Upper lobe of left lung (tissue), 6 donors: ENCODE results near the gene CHRDL2. TPM values are rescaled to one million over a fixed set of nuclear protein-coding genes. Genes with fewer than 3 reads are reported as not detected.
A peak's percentile ranks its signal among the peaks of the same experiment; 100 is the strongest.

ENCODE experiments used
- ATAC-seq, 2 donors: fragments of 200-7000 bp; cut with Tn5 transposase; one replicate each; pipeline ENCODE4 v1.9.1; 2022; ENCODE audit warnings: mild to moderate bottlenecking in 2 of 2, moderate library complexity in 2 of 2; ENCODE audit not compliant: low FRiP score in 2 of 2
- DNase-seq, 2 donors: peaks; one replicate each; pipeline ENCODE4 v3.0.0-alpha.2; 2019 to 2020
- H3K27ac ChIP-seq, 4 donors: fragments of 200-600 bp; sonication (generic); one replicate each; pipeline ENCODE4 v1.5.1; 2016 to 2019
- H3K27me3 ChIP-seq, 4 donors: fragments of 200-600 bp; sonication (generic); one replicate each; pipeline ENCODE4 v1.5.1; 2017 to 2019
- H3K36me3 ChIP-seq, 4 donors: fragments of 200-600 bp; sonication (generic); one replicate each; pipeline ENCODE4 v1.5.1; 2016 to 2019
- H3K4me1 ChIP-seq, 4 donors: fragments of 200-600 bp; sonication (generic); one replicate each; pipeline ENCODE4 v1.5.1; 2018 to 2019
- H3K4me3 ChIP-seq, 4 donors: fragments of 200-600 bp; sonication (generic); one replicate each; pipeline ENCODE4 v1.5.1; 2017 to 2019; ENCODE audit warnings: mild to moderate bottlenecking in 2 of 4, moderate library complexity in 1 of 4
- H3K9me3 ChIP-seq, 4 donors: fragments of 200-600 bp; sonication (generic); one replicate each; pipeline ENCODE4 v1.5.1; 2018 to 2019
- EP300 ChIP-seq, 4 donors: sonication (generic); formaldehyde crosslinking; IDR thresholded peaks; one replicate each; pipeline ENCODE4 v1.5.1; 2017; ENCODE audit warnings: antibody characterized with exemption in 4 of 4, control low read depth in 2 of 4
- POLR2A ChIP-seq, 4 donors: fragments of 450-650 bp; IDR thresholded peaks; one replicate each; pipeline ENCODE4 v1.5.1; 2016 to 2017; ENCODE audit warnings: antibody characterized with exemption in 4 of 4, mild to moderate bottlenecking in 2 of 4
- POLR2AphosphoS5 ChIP-seq, 2 donors: sonication (generic); formaldehyde crosslinking; IDR thresholded peaks; one replicate each; pipeline ENCODE4 v1.5.1; 2017; ENCODE audit warnings: antibody characterized with exemption in 2 of 2
- WGBS, 2 donors: methylation state at CpG; one replicate each; pipeline ENCODE4 v1.1.5; 2017 to 2018; 5-methylcytosine and 5-hydroxymethylcytosine counted together
- total RNA-seq, 6 donors: library from RNA; depleted of rRNA in 4 of 6; stranded (reverse); fragments of >200 nt in 4 of 6; gene quantifications; one replicate each; pipeline versions ENCODE4 v1.1.0 to v1.2.1, GENCODE V29; 2016 to 2021
- TF ChIP-seq, protein P1 (sequence below), 6 experiments: fragments of 450-650 bp in 4 of 6; fragments of 200-600 bp in 2 of 6; sonication (generic) in 2 of 6; IDR thresholded peaks; one replicate each; pipeline ENCODE4 v1.5.1; 2016 to 2019; ENCODE audit warnings: antibody characterized with exemption in 6 of 6
- donor health status: DM: no; HTN: no; CAD: no; lungs with moderate emphysema.
- donor health status: DM: no; HTN: yes; CAD: no; lungs with severe emphysema.

CHRDL2 gene
- total RNA-seq, 6 donors from 2014 or later, result 1.3 to 3.1 (median 1.5) TPM; not detected in 3

DNA sequence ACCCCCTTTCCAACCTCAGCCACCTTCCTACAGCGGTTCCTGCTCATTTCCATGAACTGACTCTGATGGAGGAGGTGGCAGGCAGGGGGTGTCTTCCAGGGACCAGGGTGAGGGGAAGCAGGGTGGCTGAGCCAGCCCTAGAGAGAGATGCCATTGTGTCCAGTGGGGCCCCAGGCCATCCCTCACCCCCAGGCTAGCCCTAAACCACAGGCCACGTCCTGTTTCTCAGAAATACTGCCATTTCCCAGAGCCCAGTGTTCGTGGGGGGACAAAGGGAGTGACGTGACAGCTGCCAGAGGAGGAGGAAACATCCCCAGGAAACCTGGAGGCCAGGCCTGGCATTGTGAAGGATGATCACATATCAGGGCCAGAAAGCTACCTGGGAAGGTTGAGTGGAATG lies 39.5 kb downstream of the CHRDL2 start:
- H3K36me3 ChIP-seq, result no peaks in the 10 kb centered on the region
- no peak overlapping the region for H3K4me3 ChIP-seq
- no peak for ATAC-seq
- H3K4me1 ChIP-seq, result peaks cover 4 to 11% (median 10%) of the 10 kb centered on the region in 4 donors
- TF ChIP-seq POLR2A (IDR thresholded peaks at IDR 0.05) (no peak), POLR2AphosphoS5 (IDR thresholded peaks at IDR 0.05) (no peak), EP300 (IDR thresholded peaks at IDR 0.05) (no peak)
- TF ChIP-seq, protein P1, sequence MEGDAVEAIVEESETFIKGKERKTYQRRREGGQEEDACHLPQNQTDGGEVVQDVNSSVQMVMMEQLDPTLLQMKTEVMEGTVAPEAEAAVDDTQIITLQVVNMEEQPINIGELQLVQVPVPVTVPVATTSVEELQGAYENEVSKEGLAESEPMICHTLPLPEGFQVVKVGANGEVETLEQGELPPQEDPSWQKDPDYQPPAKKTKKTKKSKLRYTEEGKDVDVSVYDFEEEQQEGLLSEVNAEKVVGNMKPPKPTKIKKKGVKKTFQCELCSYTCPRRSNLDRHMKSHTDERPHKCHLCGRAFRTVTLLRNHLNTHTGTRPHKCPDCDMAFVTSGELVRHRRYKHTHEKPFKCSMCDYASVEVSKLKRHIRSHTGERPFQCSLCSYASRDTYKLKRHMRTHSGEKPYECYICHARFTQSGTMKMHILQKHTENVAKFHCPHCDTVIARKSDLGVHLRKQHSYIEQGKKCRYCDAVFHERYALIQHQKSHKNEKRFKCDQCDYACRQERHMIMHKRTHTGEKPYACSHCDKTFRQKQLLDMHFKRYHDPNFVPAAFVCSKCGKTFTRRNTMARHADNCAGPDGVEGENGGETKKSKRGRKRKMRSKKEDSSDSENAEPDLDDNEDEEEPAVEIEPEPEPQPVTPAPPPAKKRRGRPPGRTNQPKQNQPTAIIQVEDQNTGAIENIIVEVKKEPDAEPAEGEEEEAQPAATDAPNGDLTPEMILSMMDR (IDR thresholded peaks at IDR 0.05), result no peak
- DNase-seq, result no peak
- H3K27ac ChIP-seq, result no peak overlapping the region
- no peaks in the 10 kb centered on the region for H3K9me3 ChIP-seq
- 55 to 65% methylated on average over 4 of the region's 4 CpGs for WGBS, 2 donors
- no peaks in the 10 kb centered on the region for H3K27me3 ChIP-seq

DNA sequence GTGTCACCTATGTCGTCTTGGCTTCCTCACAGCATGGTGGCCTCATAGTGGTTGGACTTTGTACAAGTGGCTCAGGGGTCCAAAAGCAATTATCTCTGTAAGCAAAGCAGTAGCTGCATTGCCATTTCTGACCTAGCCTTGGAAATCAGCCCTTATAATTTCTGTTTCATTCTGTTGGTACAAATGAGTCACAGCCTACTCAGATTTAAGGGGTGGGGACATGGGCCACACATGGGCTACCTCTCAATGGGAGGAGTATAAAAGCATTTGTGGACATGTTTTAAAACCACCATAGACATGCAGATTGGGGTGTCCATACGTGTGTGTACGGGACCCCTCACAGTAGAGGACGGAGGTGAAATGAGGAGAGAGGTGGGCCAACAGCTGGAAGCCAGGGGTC lies 41.6 kb downstream of the CHRDL2 start:
- Histone ChIP-seq H3K4me1 (no peaks in the 10 kb centered on the region), H3K27me3 (no peaks in the 10 kb centered on the region), H3K9me3 (no peaks in the 10 kb centered on the region), H3K4me3 (no peak overlapping the region), H3K36me3 (no peaks in the 10 kb centered on the region), H3K27ac (no peak overlapping the region)
- no peak for TF ChIP-seq POLR2A (IDR thresholded peaks at IDR 0.05)
- no peak for DNase-seq
- no peak for ATAC-seq
- WGBS, 2 donors, result 95 to 98% methylated on average over 4 of the region's 4 CpGs

GRCh38 chr11:74687237-74688023 lies 43.8 kb downstream of the CHRDL2 start:
- Histone ChIP-seq H3K4me3 (no peak overlapping the region), H3K27me3 (no peaks in the 10 kb centered on the region), H3K9me3 (no peaks in the 10 kb centered on the region), H3K27ac (no peak overlapping the region), H3K4me1 (peaks cover 7 to 13% (median 9%) of the 10 kb centered on the region in 4 donors), H3K36me3 (no peaks in the 10 kb centered on the region)
- TF ChIP-seq POLR2AphosphoS5 (IDR thresholded peaks at IDR 0.05) (no peak), POLR2A (IDR thresholded peaks at IDR 0.05) (no peak), EP300 (IDR thresholded peaks at IDR 0.05) (no peak)
- DNase-seq (no peak), ATAC-seq (peak in 1 of 2 donors; percentile 14)
- WGBS, 2 donors, result 75 to 77% methylated on average over 6 of the region's 6 CpGs

DNA sequence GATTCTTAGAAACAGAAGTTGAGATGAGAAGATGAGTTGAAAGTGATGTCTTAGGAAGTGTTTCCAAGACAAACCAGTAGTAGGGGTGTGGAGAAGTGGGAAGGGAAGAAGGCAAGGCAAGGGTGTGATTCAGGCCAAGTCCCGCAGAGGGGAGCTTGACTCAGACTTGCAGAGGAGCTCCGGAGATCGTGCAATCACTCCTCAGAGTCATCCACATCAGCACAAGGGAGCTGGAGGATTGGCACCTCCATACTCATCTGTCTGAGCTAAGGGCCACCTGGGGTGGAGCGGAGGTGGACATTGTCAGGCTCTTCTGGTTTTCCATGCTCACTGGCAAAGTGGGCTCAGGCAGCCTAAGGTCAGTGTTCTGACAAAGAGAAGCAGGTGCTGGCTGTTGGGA lies 44.4 kb downstream of the CHRDL2 start:
- no peaks in the 10 kb centered on the region for H3K9me3 ChIP-seq
- no peaks in the 10 kb centered on the region for H3K27me3 ChIP-seq
- H3K4me1 ChIP-seq, result peaks cover 7 to 13% (median 10%) of the 10 kb centered on the region in 4 donors
- DNase-seq, result no peak
- H3K4me3 ChIP-seq, result no peak overlapping the region
- H3K27ac ChIP-seq, result no peak overlapping the region
- 80 to 96% methylated on average over 4 of the region's 4 CpGs for WGBS, 2 donors
- TF ChIP-seq POLR2AphosphoS5 (IDR thresholded peaks at IDR 0.05) (no peak), EP300 (IDR thresholded peaks at IDR 0.05) (no peak), POLR2A (IDR thresholded peaks at IDR 0.05) (no peak)
- TF ChIP-seq, protein P1 (IDR thresholded peaks at IDR 0.05), result no peak
- ATAC-seq, result peak in 1 of 2 donors; percentile 69
- no peaks in the 10 kb centered on the region for H3K36me3 ChIP-seq

- no peaks in the 10 kb centered on the region for H3K9me3 ChIP-seq
- ATAC-seq (peak in 1 of 2 donors; percentile 61), DNase-seq (peak in 1 of 2 donors; percentile 74)
- TF ChIP-seq EP300 (IDR thresholded peaks at IDR 0.05) (no peak), POLR2A (IDR thresholded peaks at IDR 0.05) (no peak), POLR2AphosphoS5 (IDR thresholded peaks at IDR 0.05) (no peak)
- TF ChIP-seq, protein P1 (IDR thresholded peaks at IDR 0.05), result no peak
- WGBS, 2 donors, result 78 to 81% methylated on average over 3 of the region's 3 CpGs
- H3K36me3 ChIP-seq, result no peaks in the 10 kb centered on the region
- no peaks in the 10 kb centered on the region for H3K27me3 ChIP-seq
- H3K27ac ChIP-seq, result no peak overlapping the region
- no peak overlapping the region for H3K4me3 ChIP-seq
- H3K4me1 ChIP-seq, result peaks cover 7 to 13% (median 10%) of the 10 kb centered on the region in 4 donors
Observed at GRCh38 chr11:74685905-74686304, 45.3 kb downstream of the CHRDL2 start.

DNA sequence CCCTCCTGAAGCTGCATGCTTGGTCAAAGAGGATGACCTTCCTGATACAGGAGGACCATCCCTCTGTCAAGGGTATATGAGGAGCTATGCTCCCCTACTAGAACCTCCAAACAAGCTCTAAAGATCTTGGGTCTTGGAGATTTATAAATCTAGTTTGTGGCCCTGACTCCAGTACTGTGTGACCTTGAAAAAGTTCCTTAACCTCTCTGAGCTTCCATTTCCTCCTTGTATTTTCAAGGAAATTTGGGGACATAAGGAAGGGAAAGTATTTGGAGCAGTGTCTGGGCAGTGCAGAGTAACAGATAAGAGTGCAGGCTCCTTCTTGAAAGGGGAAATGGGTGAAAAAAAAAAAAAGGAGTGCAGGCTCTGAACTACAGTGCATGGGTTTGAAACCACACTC lies 45.9 kb downstream of the CHRDL2 start:
- DNase-seq (no peak), ATAC-seq (no peak)
- no peaks in the 10 kb centered on the region for H3K9me3 ChIP-seq
- no peak overlapping the region for H3K4me3 ChIP-seq
- H3K36me3 ChIP-seq, result no peaks in the 10 kb centered on the region
- H3K27ac ChIP-seq, result no peak overlapping the region
- H3K27me3 ChIP-seq, result no peaks in the 10 kb centered on the region
- H3K4me1 ChIP-seq, result peaks cover 7 to 13% (median 10%) of the 10 kb centered on the region in 4 donors
- TF ChIP-seq, protein P1 (IDR thresholded peaks at IDR 0.05), result no peak
- TF ChIP-seq POLR2AphosphoS5 (IDR thresholded peaks at IDR 0.05) (no peak), EP300 (IDR thresholded peaks at IDR 0.05) (no peak), POLR2A (IDR thresholded peaks at IDR 0.05) (no peak)
